K562 (cell line): ENCODE measurements around the gene SUFU. TPM values are rescaled to one million over a fixed set of nuclear protein-coding genes. Genes with fewer than 3 reads are reported as not detected.

Experiments
- BMI1 ChIP-seq: fragments of 150-350 bp; IDR thresholded peaks from 2 replicates; pipeline ENCODE4 v1.6.1; 2014; ENCODE audit warnings: low read length
- C11orf30 ChIP-seq: fragments of 450-650 bp; IDR thresholded peaks from 2 replicates; pipeline ENCODE4 v1.6.1; 2016; ENCODE audit warnings: low read depth, mild to moderate bottlenecking
- CC2D1A ChIP-seq: fragments of 450-650 bp; IDR thresholded peaks from 2 replicates; pipeline ENCODE4 v1.6.1; 2017; ENCODE audit warnings: mild to moderate bottlenecking
- EP400 ChIP-seq: fragments of 450-650 bp; IDR thresholded peaks from 2 replicates; pipeline ENCODE4 v1.6.1; 2017; ENCODE audit warnings: antibody characterized with exemption, mild to moderate bottlenecking, moderate library complexity
- JUND ChIP-seq, 2 experiments: IDR thresholded peaks; 2 replicates in 1 of 2; 3 replicates in 1 of 2; pipeline ENCODE4 v1.6.1; 2011; ENCODE audit warnings: borderline replicate concordance in 2 of 2, low read depth in 2 of 2, low read length in 2 of 2, improper control_type of control experiment in 1 of 2, missing biosample characterization in 1 of 2, missing genetic modification characterization in 1 of 2, missing genetic modification reagents in 1 of 2
- MBD2 ChIP-seq: sonication (generic); IDR thresholded peaks from 2 replicates; pipeline ENCODE4 v1.6.1; 2016; ENCODE audit warnings: low read depth, borderline replicate concordance
- NBN ChIP-seq: fragments of 450-650 bp; IDR thresholded peaks from 2 replicates; pipeline ENCODE4 v1.6.1; 2016; ENCODE audit warnings: low read depth, mild to moderate bottlenecking
- POLR2AphosphoS5 ChIP-seq: IDR thresholded peaks from 2 replicates; pipeline ENCODE4 v1.6.1; 2011; ENCODE audit warnings: mild to moderate bottlenecking, low read depth, low read length, moderate library complexity; ENCODE audit not compliant: control insufficient read depth, insufficient read depth
- RAD51 ChIP-seq: fragments of 450-650 bp; IDR thresholded peaks from 2 replicates; pipeline ENCODE4 v1.7.1; 2016; ENCODE audit warnings: low read depth, mild to moderate bottlenecking, borderline replicate concordance
- REST ChIP-seq, 2 experiments: fragments of 450-650 bp; formaldehyde crosslinking in 1 of 2; IDR thresholded peaks; 2 replicates each; pipeline versions ENCODE4 v1.4.0 to v1.6.1; 2014 to 2020; ENCODE audit warnings: mild to moderate bottlenecking in 2 of 2, borderline replicate concordance in 1 of 2, low read depth in 1 of 2
- SRSF9 ChIP-seq: fragments of 200-400 bp; formaldehyde crosslinking; IDR thresholded peaks from 2 replicates; pipeline ENCODE4 v1.6.1; 2017; ENCODE audit warnings: low read depth, low read length, borderline replicate concordance
- XRCC4 ChIP-seq: IDR thresholded peaks from one replicate; pipeline ENCODE4 v1.6.1; 2011; ENCODE audit not compliant: insufficient read depth, insufficient read length; ENCODE audit errors: extremely low read depth
- ZNF253 ChIP-seq: fragments of 250-450 bp; sonication (Bioruptor Pico); conservative IDR thresholded peaks from 2 replicates; pipeline ENCODE4 v1.6.1; 2021; ENCODE audit warnings: mild to moderate bottlenecking
- ZNF436 ChIP-seq: fragments of 250-450, 450-650 bp; sonication (Bioruptor Pico); formaldehyde crosslinking; IDR thresholded peaks from 2 replicates; pipeline ENCODE4 v1.7.0; 2020; ENCODE audit warnings: mild to moderate bottlenecking
- ZNF445 ChIP-seq: fragments of 250-450 bp; sonication (Bioruptor Pico); IDR thresholded peaks from 2 replicates; pipeline ENCODE4 v1.4.0; 2020; ENCODE audit warnings: low read depth, mild to moderate bottlenecking, moderate library complexity
- ZSCAN29 ChIP-seq: fragments of 450-650 bp; IDR thresholded peaks from 2 replicates; pipeline ENCODE4 v1.6.1; 2017
- polyA plus RNA-seq, 8 experiments: library from polyadenylated mRNA; depleted of rRNA in 4 of 8; stranded (reverse) in 5 of 8; unstranded in 3 of 8; fragments of >200 nt; fragmentation: Nextera tagmentation in 2 of 8; fragmentation: Illumina TruSeq in 1 of 8; extraction: Ambion mirVana in 2 of 8; extraction: Trizol in 1 of 8; gene quantifications; 2 replicates each; pipeline versions ENCODE4 v1.2.1 to v1.2.3, GENCODE V29; 2011 to 2014; ENCODE audit warnings: inconsistent platforms in 1 of 8, missing spikeins in 1 of 8
- total RNA-seq, 7 experiments: library from RNA; depleted of rRNA in 6 of 7; stranded (reverse); fragments of >200 nt in 6 of 7; fragmentation: Illumina TruSeq in 2 of 7; extraction: Trizol in 2 of 7; gene quantifications; 2 replicates each; pipeline versions ENCODE4 v1.2.1 to v1.2.3, GENCODE V29; 2011 to 2021; ENCODE audit warnings: low replicate concordance in 1 of 7
- TF ChIP-seq, protein P1 (sequence below): fragments of 450-650 bp; formaldehyde crosslinking; IDR thresholded peaks from 2 replicates; pipeline ENCODE4 v1.4.0; 2020; ENCODE audit warnings: mild to moderate bottlenecking, moderate library complexity
- TF ChIP-seq, protein P2 (sequence below): sonication (generic); formaldehyde crosslinking; IDR thresholded peaks from 2 replicates; pipeline ENCODE4 v1.5.0; 2020; ENCODE audit warnings: missing genetic modification reagents

Gene SUFU
- total and polyA plus RNA-seq, 9 of the 15 experiments (the other 6 are each of a cell fraction or from before 2014, with no cell fraction given): 0.59 to 6.3 (median 0.82) TPM

GRCh38 chr10:102678842-102679289, 175.1 kb downstream of the SUFU start (continued):
- TF ChIP-seq, protein P1, sequence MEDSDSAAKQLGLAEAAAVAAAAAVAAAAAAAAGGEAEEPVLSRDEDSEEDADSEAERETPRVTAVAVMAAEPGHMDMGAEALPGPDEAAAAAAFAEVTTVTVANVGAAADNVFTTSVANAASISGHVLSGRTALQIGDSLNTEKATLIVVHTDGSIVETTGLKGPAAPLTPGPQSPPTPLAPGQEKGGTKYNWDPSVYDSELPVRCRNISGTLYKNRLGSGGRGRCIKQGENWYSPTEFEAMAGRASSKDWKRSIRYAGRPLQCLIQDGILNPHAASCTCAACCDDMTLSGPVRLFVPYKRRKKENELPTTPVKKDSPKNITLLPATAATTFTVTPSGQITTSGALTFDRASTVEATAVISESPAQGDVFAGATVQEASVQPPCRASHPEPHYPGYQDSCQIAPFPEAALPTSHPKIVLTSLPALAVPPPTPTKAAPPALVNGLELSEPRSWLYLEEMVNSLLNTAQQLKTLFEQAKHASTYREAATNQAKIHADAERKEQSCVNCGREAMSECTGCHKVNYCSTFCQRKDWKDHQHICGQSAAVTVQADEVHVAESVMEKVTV (CRISPR knock-in tag): peak; percentile 30; the same call in 1 of the 2 replicates
- TF ChIP-seq EP400: no peak
- no peak for TF ChIP-seq ZNF253 (CRISPR knock-in tag)
- no peak for TF ChIP-seq POLR2AphosphoS5
- peak; percentile 59; the same call in 1 of the 2 replicates for TF ChIP-seq RAD51
- TF ChIP-seq ZNF436 (CRISPR knock-in tag): no peak
- TF ChIP-seq SRSF9: no peak
- no peak for TF ChIP-seq MBD2
- no peak for TF ChIP-seq CC2D1A
- TF ChIP-seq, protein P2, sequence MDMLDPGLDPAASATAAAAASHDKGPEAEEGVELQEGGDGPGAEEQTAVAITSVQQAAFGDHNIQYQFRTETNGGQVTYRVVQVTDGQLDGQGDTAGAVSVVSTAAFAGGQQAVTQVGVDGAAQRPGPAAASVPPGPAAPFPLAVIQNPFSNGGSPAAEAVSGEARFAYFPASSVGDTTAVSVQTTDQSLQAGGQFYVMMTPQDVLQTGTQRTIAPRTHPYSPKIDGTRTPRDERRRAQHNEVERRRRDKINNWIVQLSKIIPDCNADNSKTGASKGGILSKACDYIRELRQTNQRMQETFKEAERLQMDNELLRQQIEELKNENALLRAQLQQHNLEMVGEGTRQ (CRISPR knock-in tag): peak; percentile 41; the same call in 1 of the 2 replicates
- no peak for TF ChIP-seq C11orf30
- no peak for TF ChIP-seq NBN
- TF ChIP-seq XRCC4: no peak
- TF ChIP-seq REST (IDR thresholded peaks at IDR 0.05; ENCODE audit: borderline replicate concordance): peak; percentile 39; the same call in 1 of the 2 replicates
- TF ChIP-seq REST (CRISPR knock-in tag; IDR thresholded peaks at IDR 0.05; ENCODE audit: low read depth): no peak
- no peak for TF ChIP-seq JUND (IDR thresholded peaks at IDR 0.05; ENCODE audit: borderline replicate concordance, low read depth, low read length)
- TF ChIP-seq JUND (tag; IDR thresholded peaks at IDR 0.05; ENCODE audit: borderline replicate concordance, low read depth, low read length): no peak
- no peak for TF ChIP-seq BMI1
- no peak for TF ChIP-seq ZSCAN29
- TF ChIP-seq ZNF445 (CRISPR knock-in tag): no peak
